ENCODE data around the gene FYB2. TPM values are rescaled to one million over a fixed set of nuclear protein-coding genes. Genes with fewer than 3 reads are reported as not detected.

The FYB2 gene
- total RNA-seq, 1 donor from 2014 or later = 0.14 TPM

GRCh38 chr1:56806804-56807203 is 12.4 kb downstream of the FYB2 start:
- peaks cover 7% of the 10 kb centered on the region for H3K27me3 Mint-ChIP-seq (ENCODE audit: low read depth, unreplicated experiment)
- no peak overlapping the region for H3K27ac ChIP-seq (ENCODE audit: low read depth, low read length)
- peaks cover 3% of the 10 kb centered on the region for H3K9me3 Mint-ChIP-seq (ENCODE audit: unreplicated experiment)
- no peak overlapping the region for H3K4me2 ChIP-seq (ENCODE audit: low read length)
- H3K9me3 ChIP-seq (ENCODE audit: insufficient read depth, low read depth, low read length) = no peaks in the 10 kb centered on the region
- H3K79me2 ChIP-seq (ENCODE audit: insufficient read depth, low read length) = no peaks in the 10 kb centered on the region
- TF ChIP-seq CTCF (IDR thresholded peaks at IDR 0.05; ENCODE audit: insufficient read depth, low read depth, low read length) (no peak), EZH2 (IDR thresholded peaks at IDR 0.05; ENCODE audit: insufficient read depth, low read length) (no peak)
- no peak overlapping the region for H3K4me3 ChIP-seq (ENCODE audit: insufficient read depth, low read depth, low read length)
- H3K27ac Mint-ChIP-seq (ENCODE audit: unreplicated experiment) = no peak overlapping the region
- H3K9ac ChIP-seq (ENCODE audit: low read length) = no peak overlapping the region
- H3K4me1 Mint-ChIP-seq (ENCODE audit: low read depth, unreplicated experiment) = no peaks in the 10 kb centered on the region
- H3K27me3 ChIP-seq (ENCODE audit: insufficient read depth, low read length) = no peaks in the 10 kb centered on the region
- no peaks in the 10 kb centered on the region for H3K4me1 ChIP-seq (ENCODE audit: insufficient read depth, low read length)
- H3K36me3 Mint-ChIP-seq (ENCODE audit: low read depth, unreplicated experiment) = no peaks in the 10 kb centered on the region
- DNase-seq (ENCODE audit: low read depth) (no peak), FAIRE-seq (no peak)
- H3K4me3 Mint-ChIP-seq (ENCODE audit: unreplicated experiment) = no peak overlapping the region
- H4K20me1 ChIP-seq (ENCODE audit: insufficient read depth, low read length) = no peaks in the 10 kb centered on the region
- no peaks in the 10 kb centered on the region for H3K36me3 ChIP-seq (ENCODE audit: insufficient read depth, low read length)
- H2AFZ ChIP-seq (ENCODE audit: low read depth, low read length) = no peak overlapping the region

GRCh38 chr1:56803561-56804156 is 15.5 kb downstream of the FYB2 start:
- H2AFZ ChIP-seq (ENCODE audit: low read depth, low read length) = no peak overlapping the region
- no peak overlapping the region for H3K4me2 ChIP-seq (ENCODE audit: low read length)
- no peak overlapping the region for H3K4me3 ChIP-seq (ENCODE audit: insufficient read depth, low read depth, low read length)
- H3K4me1 Mint-ChIP-seq (ENCODE audit: low read depth, unreplicated experiment) = no peaks in the 10 kb centered on the region
- no peak overlapping the region for H3K27ac Mint-ChIP-seq (ENCODE audit: unreplicated experiment)
- H3K4me3 Mint-ChIP-seq (ENCODE audit: unreplicated experiment) = no peak overlapping the region
- H3K9me3 ChIP-seq (ENCODE audit: insufficient read depth, low read depth, low read length) = no peaks in the 10 kb centered on the region
- DNase-seq (ENCODE audit: low read depth) (no peak), FAIRE-seq (no peak)
- H3K9me3 Mint-ChIP-seq (ENCODE audit: unreplicated experiment) = peaks cover 3% of the 10 kb centered on the region
- TF ChIP-seq CTCF (IDR thresholded peaks at IDR 0.05; ENCODE audit: insufficient read depth, low read depth, low read length) = peak; percentile 37
- TF ChIP-seq EZH2 (IDR thresholded peaks at IDR 0.05; ENCODE audit: insufficient read depth, low read length) = no peak
- no peaks in the 10 kb centered on the region for H3K79me2 ChIP-seq (ENCODE audit: insufficient read depth, low read length)
- H3K27ac ChIP-seq (ENCODE audit: low read depth, low read length) = no peak overlapping the region
- no peaks in the 10 kb centered on the region for H3K36me3 ChIP-seq (ENCODE audit: insufficient read depth, low read length)
- H3K27me3 ChIP-seq (ENCODE audit: insufficient read depth, low read length) = no peaks in the 10 kb centered on the region
- no peaks in the 10 kb centered on the region for H3K36me3 Mint-ChIP-seq (ENCODE audit: low read depth, unreplicated experiment)
- H3K27me3 Mint-ChIP-seq (ENCODE audit: low read depth, unreplicated experiment) = no peaks in the 10 kb centered on the region
- H4K20me1 ChIP-seq (ENCODE audit: insufficient read depth, low read length) = no peaks in the 10 kb centered on the region
- no peak overlapping the region for H3K9ac ChIP-seq (ENCODE audit: low read length)
- peaks cover 7% of the 10 kb centered on the region for H3K4me1 ChIP-seq (ENCODE audit: insufficient read depth, low read length)

GRCh38 chr1:56799605-56800400 is 19.4 kb downstream of the FYB2 start:
- DNase-seq (ENCODE audit: low read depth) = peak; percentile 86

More at GRCh38 chr1:56799605-56800400, 19.4 kb downstream of the FYB2 start:
- TF ChIP-seq EZH2 (IDR thresholded peaks at IDR 0.05; ENCODE audit: insufficient read depth, low read length) = no peak
- no peak for TF ChIP-seq CTCF (IDR thresholded peaks at IDR 0.05; ENCODE audit: insufficient read depth, low read depth, low read length)
- H3K4me1 ChIP-seq (ENCODE audit: insufficient read depth, low read length) = peaks cover 21% of the 10 kb centered on the region
- no peak overlapping the region for H3K27ac Mint-ChIP-seq (ENCODE audit: unreplicated experiment)
- no peaks in the 10 kb centered on the region for H3K27me3 ChIP-seq (ENCODE audit: insufficient read depth, low read length)
- peak; percentile 9 for FAIRE-seq
- H4K20me1 ChIP-seq (ENCODE audit: insufficient read depth, low read length) = no peaks in the 10 kb centered on the region
- no peak overlapping the region for H3K4me3 Mint-ChIP-seq (ENCODE audit: unreplicated experiment)
- H3K4me3 ChIP-seq (ENCODE audit: insufficient read depth, low read depth, low read length) = no peak overlapping the region
- H2AFZ ChIP-seq (ENCODE audit: low read depth, low read length) = no peak overlapping the region
- H3K4me1 Mint-ChIP-seq (ENCODE audit: low read depth, unreplicated experiment) = peaks cover 5% of the 10 kb centered on the region
- no peak overlapping the region for H3K4me2 ChIP-seq (ENCODE audit: low read length)
- no peaks in the 10 kb centered on the region for H3K36me3 Mint-ChIP-seq (ENCODE audit: low read depth, unreplicated experiment)
- no peaks in the 10 kb centered on the region for H3K9me3 Mint-ChIP-seq (ENCODE audit: unreplicated experiment)
- no peak overlapping the region for H3K9ac ChIP-seq (ENCODE audit: low read length)
- H3K79me2 ChIP-seq (ENCODE audit: insufficient read depth, low read length) = no peaks in the 10 kb centered on the region
- H3K27me3 Mint-ChIP-seq (ENCODE audit: low read depth, unreplicated experiment) = peaks cover 4% of the 10 kb centered on the region
- H3K36me3 ChIP-seq (ENCODE audit: insufficient read depth, low read length) = no peaks in the 10 kb centered on the region
- peak overlapping the region; percentile 2 for H3K27ac ChIP-seq (ENCODE audit: low read depth, low read length)
- H3K9me3 ChIP-seq (ENCODE audit: insufficient read depth, low read depth, low read length) = no peaks in the 10 kb centered on the region
